Myometrial cell (primary cell): Measurements from ENCODE around the gene RBP4. TPM values are rescaled to one million over a fixed set of nuclear protein-coding genes. Genes with fewer than 3 reads are reported as not detected.

Experiments used
- total RNA-seq: library from RNA; depleted of rRNA; stranded (reverse); fragments of >200 nt; gene quantifications from 2 replicates; pipeline ENCODE4 v1.2.3, GENCODE V29; 2015

The RBP4 gene
- not detected in 2 replicates for total RNA-seq

GRCh38 chr10:93601146-93601773 lies at the start of gene RBP4:
Gene RBP4 (minus strand): TSS chr10:93601235. CDS start chr10:93601028, 207 bp downstream.

GRCh38 chr10:93612311-93612710 lies 11.3 kb upstream of the RBP4 start, which contains the start of gene PDE6C:
Gene PDE6C (plus strand): TSS chr10:93612537. CDS start chr10:93612726, 189 bp downstream.

GRCh38 chr10:93566435-93567276 lies 34.4 kb downstream of the RBP4 start, which contains the start of gene FFAR4:
Gene FFAR4 (plus strand): TSS chr10:93566665. CDS start chr10:93566721, 56 bp downstream.

Other genes with a start within 250 kb of the RBP4 start
- gene MYOF, start 118.9 kb downstream of the RBP4 start, total RNA-seq = 234 and 266 TPM in 2 replicates
- gene CEP55, start 104.6 kb downstream of the RBP4 start, total RNA-seq = 51.9 and 66.1 TPM in 2 replicates
- gene FFAR4, start 34.6 kb downstream of the RBP4 start, total RNA-seq = not detected in 2 replicates
- not detected in 2 replicates for gene PDE6C, start 11.3 kb upstream of the RBP4 start, total RNA-seq
- 1.7 and 3.7 TPM in 2 replicates for gene FRA10AC1, start 101.4 kb upstream of the RBP4 start, total RNA-seq
- not detected in 2 replicates for gene LGI1, start 156.7 kb upstream of the RBP4 start, total RNA-seq